Heart left ventricle (tissue), 13 donors: ENCODE data around the gene CCL19.

Experiments
- POLR2A ChIP-seq, 2 donors: fragments of 450-650 bp; IDR thresholded peaks; one replicate each; pipeline ENCODE4 v1.6.1; 2017; ENCODE audit warnings: antibody characterized with exemption in 2 of 2, mild to moderate bottlenecking in 2 of 2, moderate library complexity in 2 of 2
- TF ChIP-seq, protein P1 (sequence below), 12 donors: fragments of 200-600 bp; sonication (generic) in 4 of 12; IDR thresholded peaks; one replicate each; pipeline versions ENCODE4 v1.5.0 to v1.8.0; 2018 to 2022; ENCODE audit warnings: antibody characterized with exemption in 12 of 12, mild to moderate bottlenecking in 5 of 12
- donor health status: ischemic (EF 13 %, LVEDD 7.1; RV severe dilation, severe dysfunction).
- donor health status: DM: no; HTN: yes; CAD: no.
- donor health status: DM: no; HTN: no; CAD: no.
- donor health status: ischemic (EF 25% LVEDD 6.9; RV normal size, moderate dysfunction).
- donor health status: ischemic (EF 25% LVEDD 5.7; RV mildly dilated, moderate dysfunction).
- donor health status: ischemic (EF 35%, LVEDD 5.7; RV mildly dilated, moderate dysfunction).
- donor health status: nonischemic (EF 11% LVEDD 7.7; RV severe dilation, severe dysfunction).
- donor health status: DM: yes; HTN: yes; CAD: no.
- donor health status: PGD.
- donor health status: ischemic (EF 29% LVEDD 5.4; RV normal size, mild dysfunction).
- donor health status: nonischemic (EF 23%, LVEDD 6.1; RV moderate dilation, normal function).

DNA sequence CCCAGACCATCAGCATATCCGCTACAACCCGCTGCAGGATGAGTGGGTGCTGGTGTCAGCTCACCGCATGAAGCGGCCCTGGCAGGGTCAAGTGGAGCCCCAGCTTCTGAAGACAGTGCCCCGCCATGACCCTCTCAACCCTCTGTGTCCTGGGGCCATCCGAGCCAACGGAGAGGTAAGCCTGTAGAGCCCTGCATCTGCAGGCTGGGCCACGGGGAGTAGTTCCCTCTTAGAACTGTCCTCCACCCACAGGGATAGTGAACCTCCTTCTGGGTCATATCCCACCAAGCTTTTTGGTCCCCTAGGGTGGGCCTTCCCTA is 44.0 kb downstream of the CCL19 start:
- TF ChIP-seq, protein P1, sequence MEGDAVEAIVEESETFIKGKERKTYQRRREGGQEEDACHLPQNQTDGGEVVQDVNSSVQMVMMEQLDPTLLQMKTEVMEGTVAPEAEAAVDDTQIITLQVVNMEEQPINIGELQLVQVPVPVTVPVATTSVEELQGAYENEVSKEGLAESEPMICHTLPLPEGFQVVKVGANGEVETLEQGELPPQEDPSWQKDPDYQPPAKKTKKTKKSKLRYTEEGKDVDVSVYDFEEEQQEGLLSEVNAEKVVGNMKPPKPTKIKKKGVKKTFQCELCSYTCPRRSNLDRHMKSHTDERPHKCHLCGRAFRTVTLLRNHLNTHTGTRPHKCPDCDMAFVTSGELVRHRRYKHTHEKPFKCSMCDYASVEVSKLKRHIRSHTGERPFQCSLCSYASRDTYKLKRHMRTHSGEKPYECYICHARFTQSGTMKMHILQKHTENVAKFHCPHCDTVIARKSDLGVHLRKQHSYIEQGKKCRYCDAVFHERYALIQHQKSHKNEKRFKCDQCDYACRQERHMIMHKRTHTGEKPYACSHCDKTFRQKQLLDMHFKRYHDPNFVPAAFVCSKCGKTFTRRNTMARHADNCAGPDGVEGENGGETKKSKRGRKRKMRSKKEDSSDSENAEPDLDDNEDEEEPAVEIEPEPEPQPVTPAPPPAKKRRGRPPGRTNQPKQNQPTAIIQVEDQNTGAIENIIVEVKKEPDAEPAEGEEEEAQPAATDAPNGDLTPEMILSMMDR (IDR thresholded peaks at IDR 0.05) = peak in 1 of 12 donors; percentile 5
- TF ChIP-seq POLR2A (IDR thresholded peaks at IDR 0.05) = no peak
